K562 (cell line): Measurements from ENCODE around the gene RCE1. TPM values are rescaled to one million over a fixed set of nuclear protein-coding genes. Genes with fewer than 3 reads are reported as not detected.

Source experiments
- ADNP ChIP-seq: fragments of 200-800 bp; sonication (Bioruptor generic); IDR thresholded peaks from 2 replicates; pipeline ENCODE4 v1.6.1; 2016; ENCODE audit warnings: missing genetic modification characterization, missing compliant biosample characterization
- BHLHE40 ChIP-seq: IDR thresholded peaks from 2 replicates; pipeline ENCODE4 v1.6.1; 2011; ENCODE audit warnings: low read length, improper control_type of control experiment
- E2F4 ChIP-seq: sonication (generic); formaldehyde crosslinking; IDR thresholded peaks from 2 replicates; pipeline ENCODE4 v1.8.0; 2022; ENCODE audit warnings: mild to moderate bottlenecking, low read depth, missing genetic modification reagents
- EWSR1 ChIP-seq: fragments of 450-650 bp; IDR thresholded peaks from 2 replicates; pipeline ENCODE4 v1.6.1; 2018; ENCODE audit warnings: borderline replicate concordance, mild to moderate bottlenecking, low read depth, moderate library complexity; ENCODE audit not compliant: partially characterized antibody
- FOXO4 ChIP-seq: fragments of 450-650 bp; formaldehyde crosslinking; IDR thresholded peaks from 2 replicates; pipeline ENCODE4 v1.4.0; 2020; ENCODE audit warnings: mild to moderate bottlenecking, moderate library complexity
- HLTF ChIP-seq: fragments of 450-650 bp; IDR thresholded peaks from 2 replicates; pipeline ENCODE4 v1.6.1; 2016
- MAZ ChIP-seq, 2 experiments: fragments of 450-650 bp in 1 of 2; sonication (generic) in 1 of 2; formaldehyde crosslinking; IDR thresholded peaks in 1 of 2; conservative IDR thresholded peaks in 1 of 2; 2 replicates each; pipeline versions ENCODE4 v1.4.0 to v1.5.0; 2020; ENCODE audit warnings: mild to moderate bottlenecking in 1 of 2, missing genetic modification reagents in 1 of 2
- MTA1 ChIP-seq: fragments of 450-650 bp; IDR thresholded peaks from 2 replicates; pipeline ENCODE4 v1.6.1; 2017; ENCODE audit warnings: borderline replicate concordance
- NFE2L1 ChIP-seq: fragments of 450-650 bp; IDR thresholded peaks from 2 replicates; pipeline ENCODE4 v1.6.1; 2016; ENCODE audit warnings: missing genetic modification characterization, low read depth, mild to moderate bottlenecking, missing compliant biosample characterization, moderate library complexity, borderline replicate concordance
- PCBP1 ChIP-seq: fragments of 200-400 bp; formaldehyde crosslinking; IDR thresholded peaks from 2 replicates; pipeline ENCODE4 v1.6.1; 2018; ENCODE audit warnings: mild to moderate bottlenecking, low read depth, low read length; ENCODE audit not compliant: poor library complexity, severe bottlenecking
- POLR2B ChIP-seq: fragments of 450-650 bp; IDR thresholded peaks from 2 replicates; pipeline ENCODE4 v1.6.1; 2018; ENCODE audit warnings: low read depth; ENCODE audit not compliant: partially characterized antibody
- POLR3A ChIP-seq: IDR thresholded peaks from 2 replicates; pipeline ENCODE4 v1.6.1; 2011; ENCODE audit warnings: borderline replicate concordance, mild to moderate bottlenecking, moderate library complexity; ENCODE audit not compliant: insufficient read length, insufficient read depth; ENCODE audit errors: extremely low read depth
- PYGO2 ChIP-seq: fragments of 450-650 bp; IDR thresholded peaks from 2 replicates; pipeline ENCODE4 v1.6.1; 2016; ENCODE audit warnings: mild to moderate bottlenecking, missing genetic modification characterization, moderate library complexity, missing compliant biosample characterization
- RBBP5 ChIP-seq: fragments of 200-600 bp; sonication (generic); IDR thresholded peaks from 2 replicates; pipeline ENCODE4 v1.6.1; 2012; ENCODE audit warnings: borderline replicate concordance, mild to moderate bottlenecking, low read length, control low read depth, inconsistent platforms; ENCODE audit not compliant: insufficient read depth, poor library complexity, severe bottlenecking
- RUNX1 ChIP-seq: sonication (generic); IDR thresholded peaks from 2 replicates; pipeline ENCODE4 v1.6.1; 2016; ENCODE audit warnings: antibody characterized with exemption, low read depth
- SFPQ ChIP-seq: fragments of 200-400 bp; formaldehyde crosslinking; IDR thresholded peaks from 2 replicates; pipeline ENCODE4 v1.6.1; 2017; ENCODE audit warnings: mild to moderate bottlenecking, low read depth, low read length, moderate library complexity
- SNRNP70 ChIP-seq: fragments of 200-400 bp; formaldehyde crosslinking; optimal IDR thresholded peaks from 2 replicates; pipeline ENCODE3; 2017; ENCODE audit warnings: low read depth, low read length
- SOX6 ChIP-seq: fragments of 450-650 bp; IDR thresholded peaks from 2 replicates; pipeline ENCODE4 v1.6.1; 2014; ENCODE audit warnings: mild to moderate bottlenecking
- THRAP3 ChIP-seq: fragments of 450-650 bp; IDR thresholded peaks from 2 replicates; pipeline ENCODE4 v1.6.1; 2016; ENCODE audit warnings: mild to moderate bottlenecking, inconsistent platforms, borderline replicate concordance
- ZC3H11A ChIP-seq: IDR thresholded peaks from 2 replicates; pipeline ENCODE4 v1.6.1; 2012; ENCODE audit warnings: low read depth, low read length, improper control_type of control experiment
- polyA plus RNA-seq, 8 experiments: library from polyadenylated mRNA; depleted of rRNA in 4 of 8; stranded (reverse) in 5 of 8; unstranded in 3 of 8; fragments of >200 nt; fragmentation: Nextera tagmentation in 2 of 8; fragmentation: Illumina TruSeq in 1 of 8; extraction: Ambion mirVana in 2 of 8; extraction: Trizol in 1 of 8; gene quantifications; 2 replicates each; pipeline versions ENCODE4 v1.2.1 to v1.2.3, GENCODE V29; 2011 to 2014; ENCODE audit warnings: inconsistent platforms in 1 of 8, missing spikeins in 1 of 8
- total RNA-seq, 7 experiments: library from RNA; depleted of rRNA in 6 of 7; stranded (reverse); fragments of >200 nt in 6 of 7; fragmentation: Illumina TruSeq in 2 of 7; extraction: Trizol in 2 of 7; gene quantifications; 2 replicates each; pipeline versions ENCODE4 v1.2.1 to v1.2.3, GENCODE V29; 2011 to 2021; ENCODE audit warnings: low replicate concordance in 1 of 7
- TF ChIP-seq, protein P1 (sequence below): fragments of 250-450 bp; sonication (Bioruptor Pico); IDR thresholded peaks from 2 replicates; pipeline ENCODE4 v1.8.0; 2021; ENCODE audit warnings: moderate library complexity, mild to moderate bottlenecking, inconsistent platforms

The RCE1 gene
- total and polyA plus RNA-seq, 9 of the 15 experiments (the other 6 are each of a cell fraction or from before 2014, with no cell fraction given): 0.75 to 41.5 (median 15.1) TPM

- no peak for TF ChIP-seq ZC3H11A
- TF ChIP-seq ADNP (tag): no peak
- TF ChIP-seq POLR2B: peak; percentile 13
- no peak for TF ChIP-seq BHLHE40
- TF ChIP-seq THRAP3: no peak
- TF ChIP-seq RUNX1: no peak
- TF ChIP-seq E2F4 (CRISPR knock-in tag): no peak
- TF ChIP-seq, protein P1, sequence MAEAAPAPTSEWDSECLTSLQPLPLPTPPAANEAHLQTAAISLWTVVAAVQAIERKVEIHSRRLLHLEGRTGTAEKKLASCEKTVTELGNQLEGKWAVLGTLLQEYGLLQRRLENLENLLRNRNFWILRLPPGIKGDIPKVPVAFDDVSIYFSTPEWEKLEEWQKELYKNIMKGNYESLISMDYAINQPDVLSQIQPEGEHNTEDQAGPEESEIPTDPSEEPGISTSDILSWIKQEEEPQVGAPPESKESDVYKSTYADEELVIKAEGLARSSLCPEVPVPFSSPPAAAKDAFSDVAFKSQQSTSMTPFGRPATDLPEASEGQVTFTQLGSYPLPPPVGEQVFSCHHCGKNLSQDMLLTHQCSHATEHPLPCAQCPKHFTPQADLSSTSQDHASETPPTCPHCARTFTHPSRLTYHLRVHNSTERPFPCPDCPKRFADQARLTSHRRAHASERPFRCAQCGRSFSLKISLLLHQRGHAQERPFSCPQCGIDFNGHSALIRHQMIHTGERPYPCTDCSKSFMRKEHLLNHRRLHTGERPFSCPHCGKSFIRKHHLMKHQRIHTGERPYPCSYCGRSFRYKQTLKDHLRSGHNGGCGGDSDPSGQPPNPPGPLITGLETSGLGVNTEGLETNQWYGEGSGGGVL (CRISPR knock-in tag): no peak
- TF ChIP-seq RBBP5: no peak
- no peak for TF ChIP-seq EWSR1
- peak; percentile 96 for TF ChIP-seq NFE2L1 (tag)
- TF ChIP-seq FOXO4 (CRISPR knock-in tag): no peak
- no peak for TF ChIP-seq PYGO2 (tag)
- no peak for TF ChIP-seq SFPQ
- 0 out of 2 replicates have a peak, but pooled peaks have one; percentile 25 for TF ChIP-seq HLTF
- peak; percentile 64; the same call in 1 of the 2 replicates for TF ChIP-seq MTA1
- no peak for TF ChIP-seq SNRNP70
- TF ChIP-seq MAZ (CRISPR knock-in tag; conservative IDR thresholded peaks at IDR 0.05 in 1 of 2, IDR thresholded peaks at IDR 0.05 in 1 of 2): 0 out of 4 replicates have a peak, but pooled peaks of 1 of the 2 experiments have one; percentile 17
- no peak for TF ChIP-seq PCBP1
- TF ChIP-seq POLR3A: no peak
- no peak for TF ChIP-seq SOX6
Measured at GRCh38 chr11:66835768-66836405, 7.4 kb upstream of the RCE1 start (continued).
